OCI-LY1 (cell line): Measurements from ENCODE around the gene SIX5.

Experiments
- CTCF ChIP-seq: fragments of 200-600 bp; sonication (generic), shearing (Covaris generic); IDR thresholded peaks from 2 replicates; pipeline ENCODE4 v1.5.1; 2017; ENCODE audit warnings: mild to moderate bottlenecking, antibody characterized with exemption, low read length, moderate library complexity, mixed read lengths
- EZH2 ChIP-seq: fragments of 200-600 bp; sonication (generic), shearing (Covaris generic); IDR thresholded peaks from 2 replicates; pipeline ENCODE4 v1.8.0; 2017; ENCODE audit warnings: borderline replicate concordance, mixed run types, mild to moderate bottlenecking, antibody characterized with exemption, low read length, moderate library complexity, mixed read lengths

- TF ChIP-seq CTCF (no peak), EZH2 (no peak)
Measured at GRCh38 chr19:45739498-45740439, 29.3 kb downstream of the SIX5 start.
